ENCODE data around the gene LCE2A. TPM values are rescaled to one million over a fixed set of nuclear protein-coding genes. Genes with fewer than 3 reads are reported as not detected.
"Not testable (repeated sequence)": the region's sequence is repeated elsewhere in the genome, so short reads cannot be mapped to it uniquely, and the experiment has no call there.

Gene LCE2A
- total RNA-seq (2012; rRNA removed): not detected in 2 replicates

DNA sequence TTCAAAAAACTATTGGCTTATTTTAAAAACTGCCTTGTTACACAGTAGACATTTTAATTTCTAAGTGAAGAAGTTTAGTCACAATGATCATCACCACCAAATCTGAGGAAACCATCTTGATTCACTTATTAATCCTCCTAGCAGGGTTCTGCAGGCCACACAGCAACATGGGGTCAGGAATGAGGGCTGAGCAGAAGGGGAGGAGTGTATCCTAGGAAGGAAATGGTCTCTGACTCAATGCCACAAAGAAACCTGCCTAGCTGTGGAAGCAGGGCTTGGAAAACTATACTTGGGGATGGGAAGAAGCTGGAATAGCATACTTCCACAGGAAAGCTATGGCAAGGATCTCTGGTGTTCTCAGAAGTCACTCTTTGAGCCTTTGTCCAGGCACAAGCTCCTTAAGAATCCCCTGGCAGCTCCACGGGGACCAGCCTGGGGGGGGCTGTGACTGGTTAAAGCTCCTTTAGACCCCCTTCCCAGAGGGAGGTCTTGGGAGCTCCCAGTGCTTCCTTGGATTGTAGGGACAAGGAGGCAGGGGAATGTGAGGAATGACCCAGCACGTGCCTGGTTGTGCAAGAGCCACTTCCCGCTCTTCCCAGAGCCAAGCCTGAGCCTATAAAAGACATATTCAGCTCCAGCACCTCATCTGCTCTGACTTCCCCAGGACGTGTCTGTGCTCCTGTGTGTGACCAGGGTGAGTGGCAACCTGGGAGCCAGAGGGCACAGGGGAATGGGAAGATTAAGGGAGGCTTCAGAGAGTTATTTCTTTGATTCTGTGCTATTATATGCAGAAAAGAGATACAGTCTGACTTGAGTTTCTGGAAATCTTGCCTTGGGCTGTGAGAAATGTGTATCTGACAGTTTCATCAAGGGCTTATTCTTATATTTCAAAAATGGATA, at the start of gene LCE2A:
Gene LCE2A, plus strand, starts transcription at position 645 of the 900 bp plus-strand sequence. CDS start 557 bp downstream, outside the sequence.
- H3K4me2 ChIP-seq (ENCODE audit: low read length): no peak within 1 kb of the TSS
- no peak within 1 kb of the TSS for H3K9ac ChIP-seq (ENCODE audit: low read depth, low read length)
- no peaks in the 10 kb centered on the region for H3K36me3 ChIP-seq (ENCODE audit: insufficient read depth, low read length)
- H3K4me3 ChIP-seq (ENCODE audit: low read length): no peak within 1 kb of the TSS
- H3K4me1 ChIP-seq (ENCODE audit: control insufficient read depth, insufficient read depth, low read length): no peaks in the 10 kb centered on the region
- peaks cover 4% of the 10 kb centered on the region for H3K27me3 ChIP-seq (ENCODE audit: control insufficient read depth, insufficient read depth, low read length)
- H3K9me3 ChIP-seq (replicated peaks; ENCODE audit: low read length): no peaks in the 10 kb centered on the region

DNA sequence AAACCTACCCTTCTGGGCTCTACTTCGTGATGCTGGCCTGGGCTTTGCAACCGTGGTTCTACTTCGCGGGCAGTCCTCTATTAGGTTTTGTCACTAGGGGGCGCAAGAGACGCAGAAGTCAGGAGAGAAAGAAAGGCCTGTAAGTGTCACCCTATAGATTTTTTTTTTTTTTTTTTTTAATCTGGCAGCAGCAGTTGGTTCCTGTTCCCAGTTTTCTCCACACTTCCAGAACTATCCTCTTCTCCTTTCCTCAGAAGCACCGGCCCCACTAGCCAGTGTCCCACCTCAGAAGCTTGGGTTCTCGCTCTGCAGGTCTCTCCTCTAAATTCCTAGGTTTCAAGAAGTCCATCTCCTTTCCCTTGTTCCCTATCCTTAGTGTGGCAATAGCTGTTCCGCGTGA, 44.0 kb upstream of the LCE2A start:
- H3K27me3 ChIP-seq (ENCODE audit: control insufficient read depth, insufficient read depth, low read length): peaks cover 18% of the 10 kb centered on the region

DNA sequence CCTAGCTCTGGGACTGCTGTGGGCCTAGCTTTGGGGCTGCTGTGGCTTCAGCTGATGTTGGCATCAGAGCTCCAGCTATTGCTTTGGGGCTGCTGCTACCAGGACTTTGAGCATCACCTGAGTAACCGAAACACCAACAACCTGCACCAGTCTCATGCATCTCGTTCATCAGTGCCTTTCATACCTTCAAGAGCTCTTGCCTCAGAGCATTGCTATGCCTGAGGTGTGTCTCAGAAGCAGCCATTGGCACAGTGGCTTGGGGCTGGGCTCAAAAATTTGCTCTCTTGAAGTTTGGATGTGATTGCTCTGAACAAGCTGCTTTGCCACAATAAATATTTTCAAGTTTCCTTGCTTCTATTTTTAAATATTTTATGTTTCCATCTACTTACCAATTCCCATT, 41.7 kb upstream of the LCE2A start:
- Histone ChIP-seq H3K9ac (ENCODE audit: low read depth, low read length) (no peak overlapping the region), H3K4me2 (ENCODE audit: low read length) (no peak overlapping the region), H3K4me3 (ENCODE audit: low read length) (no peak overlapping the region), H3K27me3 (ENCODE audit: control insufficient read depth, insufficient read depth, low read length) (peaks cover 12% of the 10 kb centered on the region), H3K4me1 (ENCODE audit: control insufficient read depth, insufficient read depth, low read length) (no peaks in the 10 kb centered on the region), H3K9me3 (replicated peaks; ENCODE audit: low read length) (no peaks in the 10 kb centered on the region), H3K36me3 (ENCODE audit: insufficient read depth, low read length) (no peaks in the 10 kb centered on the region)

More for the DNA sequence above, 44.0 kb upstream of the LCE2A start:
- no peak overlapping the region for H3K9ac ChIP-seq (ENCODE audit: low read depth, low read length)
- no peaks in the 10 kb centered on the region for H3K4me1 ChIP-seq (ENCODE audit: control insufficient read depth, insufficient read depth, low read length)
- no peaks in the 10 kb centered on the region for H3K9me3 ChIP-seq (replicated peaks; ENCODE audit: low read length)
- no peaks in the 10 kb centered on the region for H3K36me3 ChIP-seq (ENCODE audit: insufficient read depth, low read length)
- no peak overlapping the region for H3K4me3 ChIP-seq (ENCODE audit: low read length)
- no peak overlapping the region for H3K4me2 ChIP-seq (ENCODE audit: low read length)

- Histone ChIP-seq H3K9ac (ENCODE audit: low read depth, low read length) (no peak overlapping the region), H3K9me3 (replicated peaks; ENCODE audit: low read length) (no peaks in the 10 kb centered on the region), H3K27me3 (ENCODE audit: control insufficient read depth, insufficient read depth, low read length) (peaks cover 8% of the 10 kb centered on the region), H3K4me2 (ENCODE audit: low read length) (no peak overlapping the region), H3K36me3 (ENCODE audit: insufficient read depth, low read length) (no peaks in the 10 kb centered on the region), H3K4me3 (ENCODE audit: low read length) (no peak overlapping the region), H3K4me1 (ENCODE audit: control insufficient read depth, insufficient read depth, low read length) (no peaks in the 10 kb centered on the region)
Observed at GRCh38 chr1:152657677-152658076, 40.5 kb upstream of the LCE2A start.

DNA sequence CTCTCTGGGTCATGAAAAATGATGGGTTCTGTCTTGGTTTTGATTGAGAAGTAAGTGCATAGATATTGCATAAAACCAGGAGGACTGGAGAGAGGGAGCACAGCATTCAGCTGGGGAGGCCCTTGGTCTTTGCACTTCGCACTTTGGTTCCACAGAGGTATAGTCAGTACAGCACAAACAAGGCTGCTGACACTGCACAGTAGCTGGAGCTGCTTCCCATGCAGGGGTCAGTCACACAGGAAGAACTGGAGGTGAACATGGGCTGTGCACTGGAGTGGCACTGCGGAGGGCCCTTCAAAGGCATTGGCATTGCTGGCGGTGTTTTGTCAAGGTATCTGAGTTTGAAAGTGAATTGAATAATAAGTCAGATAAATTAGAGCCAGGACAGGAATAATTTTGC, 39.5 kb upstream of the LCE2A start:
- H3K9me3 ChIP-seq (replicated peaks; ENCODE audit: low read length): no peaks in the 10 kb centered on the region
- H3K36me3 ChIP-seq (ENCODE audit: insufficient read depth, low read length): no peaks in the 10 kb centered on the region
- H3K4me1 ChIP-seq (ENCODE audit: control insufficient read depth, insufficient read depth, low read length): no peaks in the 10 kb centered on the region
- no peak overlapping the region for H3K4me3 ChIP-seq (ENCODE audit: low read length)
- no peak overlapping the region for H3K9ac ChIP-seq (ENCODE audit: low read depth, low read length)
- H3K4me2 ChIP-seq (ENCODE audit: low read length): no peak overlapping the region
- peaks cover 16% of the 10 kb centered on the region for H3K27me3 ChIP-seq (ENCODE audit: control insufficient read depth, insufficient read depth, low read length)

DNA sequence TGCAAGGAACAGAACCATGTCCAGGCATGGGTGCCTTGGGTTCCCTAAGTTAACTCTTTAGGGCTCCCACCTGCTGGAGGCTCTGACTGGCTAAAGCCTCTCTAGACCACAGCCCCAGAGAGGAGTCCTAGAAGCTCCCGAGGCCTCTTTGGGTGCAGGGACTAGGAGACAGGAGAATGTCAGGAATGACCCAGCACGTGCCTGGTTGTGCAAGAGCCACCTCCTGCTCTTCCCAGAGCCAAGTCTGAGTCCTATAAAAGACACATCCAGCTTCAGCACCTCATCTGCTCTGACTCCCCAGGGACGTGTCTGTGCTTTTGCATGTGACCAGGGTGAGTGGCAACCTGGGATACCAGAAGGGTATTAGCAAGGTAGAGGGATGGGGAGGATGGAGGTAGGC, 35.0 kb upstream of the LCE2A start, which contains the start of gene LCE2D:
Gene LCE2D, plus strand, starts transcription at position 283 of the 400 bp plus-strand sequence. CDS start 726 bp downstream, outside the sequence.
- H3K27me3 ChIP-seq (ENCODE audit: control insufficient read depth, insufficient read depth, low read length): peaks cover 17% of the 10 kb centered on the region
- H3K9ac ChIP-seq (ENCODE audit: low read depth, low read length): no peak within 1 kb of the TSS
- H3K9me3 ChIP-seq (replicated peaks; ENCODE audit: low read length): no peaks in the 10 kb centered on the region
- no peak within 1 kb of the TSS for H3K4me2 ChIP-seq (ENCODE audit: low read length)
- H3K36me3 ChIP-seq (ENCODE audit: insufficient read depth, low read length): no peaks in the 10 kb centered on the region
- H3K4me3 ChIP-seq (ENCODE audit: low read length): no peak within 1 kb of the TSS
- no peaks in the 10 kb centered on the region for H3K4me1 ChIP-seq (ENCODE audit: control insufficient read depth, insufficient read depth, low read length)

DNA sequence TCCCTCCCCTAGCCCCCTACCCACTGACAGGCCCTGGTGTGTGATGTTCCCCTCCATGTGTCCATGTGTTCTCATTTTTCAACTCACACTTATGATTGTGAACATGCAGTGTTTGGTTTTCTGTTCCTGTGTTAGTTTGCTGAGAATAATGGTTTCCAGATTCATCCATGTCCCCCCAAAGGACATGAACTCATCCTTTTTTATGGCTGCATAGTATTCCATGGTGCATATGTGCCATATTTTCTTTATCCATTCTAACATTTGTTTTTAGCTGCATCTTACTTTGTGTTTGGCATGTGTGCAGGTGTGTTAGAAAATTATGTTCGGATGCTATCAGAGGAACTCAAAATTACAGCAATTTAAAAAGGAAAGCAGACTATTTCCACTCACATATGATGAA, 32.0 kb upstream of the LCE2A start:
- H3K4me3 ChIP-seq (ENCODE audit: low read length); H3K27me3 ChIP-seq (ENCODE audit: control insufficient read depth, insufficient read depth, low read length); H3K36me3 ChIP-seq (ENCODE audit: insufficient read depth, low read length); H3K9me3 ChIP-seq (replicated peaks; ENCODE audit: low read length); H3K4me2 ChIP-seq (ENCODE audit: low read length); H3K4me1 ChIP-seq (ENCODE audit: control insufficient read depth, insufficient read depth, low read length); H3K9ac ChIP-seq (ENCODE audit: low read depth, low read length): not testable (repeated sequence)

DNA sequence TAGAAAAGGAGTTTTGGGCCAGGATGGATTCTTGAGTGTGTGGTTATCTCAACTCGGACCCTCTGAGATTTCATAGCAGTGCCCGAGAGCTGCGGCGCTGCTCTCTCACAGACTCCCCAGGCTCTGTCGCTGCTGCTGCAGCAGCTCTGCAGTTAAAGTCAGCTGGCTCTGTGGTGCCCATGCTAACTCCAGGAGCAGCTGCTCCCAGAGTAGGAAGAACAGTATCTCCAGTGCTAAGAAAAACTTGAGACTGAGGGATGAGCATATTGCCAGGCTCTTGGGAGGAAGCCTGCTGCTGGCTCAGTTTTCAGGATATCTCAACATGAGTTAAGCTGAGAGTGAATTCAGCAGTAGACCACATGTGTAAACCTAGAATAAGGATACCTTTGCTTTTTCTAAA, 30.5 kb upstream of the LCE2A start:
- Histone ChIP-seq H3K4me3 (ENCODE audit: low read length) (no peak overlapping the region), H3K9ac (ENCODE audit: low read depth, low read length) (no peak overlapping the region), H3K4me2 (ENCODE audit: low read length) (no peak overlapping the region), H3K9me3 (replicated peaks; ENCODE audit: low read length) (no peaks in the 10 kb centered on the region), H3K27me3 (ENCODE audit: control insufficient read depth, insufficient read depth, low read length) (peaks cover 8% of the 10 kb centered on the region), H3K4me1 (ENCODE audit: control insufficient read depth, insufficient read depth, low read length) (no peaks in the 10 kb centered on the region), H3K36me3 (ENCODE audit: insufficient read depth, low read length) (no peaks in the 10 kb centered on the region)

GRCh38 chr1:152673016-152673415, 25.1 kb upstream of the LCE2A start:
- H3K27me3 ChIP-seq (ENCODE audit: control insufficient read depth, insufficient read depth, low read length): no peaks in the 10 kb centered on the region
- no peak overlapping the region for H3K4me2 ChIP-seq (ENCODE audit: low read length)
- H3K4me1 ChIP-seq (ENCODE audit: control insufficient read depth, insufficient read depth, low read length): no peaks in the 10 kb centered on the region
- no peak overlapping the region for H3K4me3 ChIP-seq (ENCODE audit: low read length)
- no peaks in the 10 kb centered on the region for H3K9me3 ChIP-seq (replicated peaks; ENCODE audit: low read length)
- no peaks in the 10 kb centered on the region for H3K36me3 ChIP-seq (ENCODE audit: insufficient read depth, low read length)
- H3K9ac ChIP-seq (ENCODE audit: low read depth, low read length): no peak overlapping the region

- H3K9me3 ChIP-seq (replicated peaks; ENCODE audit: low read length); H3K4me2 ChIP-seq (ENCODE audit: low read length); H3K4me3 ChIP-seq (ENCODE audit: low read length); H3K36me3 ChIP-seq (ENCODE audit: insufficient read depth, low read length); H3K9ac ChIP-seq (ENCODE audit: low read depth, low read length); H3K4me1 ChIP-seq (ENCODE audit: control insufficient read depth, insufficient read depth, low read length): not testable (repeated sequence)
- H3K27me3 ChIP-seq (ENCODE audit: control insufficient read depth, insufficient read depth, low read length): peaks cover 16% of the 10 kb centered on the region
Observed at GRCh38 chr1:152674983-152675382, 23.2 kb upstream of the LCE2A start, which contains the start of gene LCE2C. Gene LCE2C (plus strand): TSS chr1:152675279. CDS start chr1:152676016, 737 bp downstream.

DNA sequence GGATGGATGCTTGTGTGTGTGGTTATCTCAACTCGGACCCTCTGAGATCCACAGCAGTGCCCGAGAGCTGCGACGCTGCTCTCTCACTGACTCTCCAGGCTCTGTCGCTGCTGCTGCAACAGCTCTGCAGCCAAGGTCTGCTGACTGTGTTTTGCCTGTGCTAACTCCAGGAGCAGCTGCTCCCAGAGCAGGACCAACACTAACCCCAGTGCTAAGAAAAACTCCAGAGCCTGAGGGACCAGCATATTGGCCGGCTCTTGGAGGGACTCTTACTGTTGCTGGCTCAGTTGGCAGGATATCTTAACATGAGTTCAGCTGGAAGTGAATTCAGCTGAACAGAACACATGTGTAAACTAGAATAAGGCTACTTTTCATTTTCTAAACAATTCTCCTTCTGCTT, 18.7 kb upstream of the LCE2A start:
- Histone ChIP-seq H3K4me2 (ENCODE audit: low read length) (no peak overlapping the region), H3K27me3 (ENCODE audit: control insufficient read depth, insufficient read depth, low read length) (peaks cover 20% of the 10 kb centered on the region), H3K4me1 (ENCODE audit: control insufficient read depth, insufficient read depth, low read length) (no peaks in the 10 kb centered on the region), H3K9ac (ENCODE audit: low read depth, low read length) (no peak overlapping the region), H3K9me3 (replicated peaks; ENCODE audit: low read length) (no peaks in the 10 kb centered on the region), H3K36me3 (ENCODE audit: insufficient read depth, low read length) (no peaks in the 10 kb centered on the region), H3K4me3 (ENCODE audit: low read length) (no peak overlapping the region)

- H3K4me1 ChIP-seq (ENCODE audit: control insufficient read depth, insufficient read depth, low read length): no peaks in the 10 kb centered on the region
- H3K4me2 ChIP-seq (ENCODE audit: low read length): no peak overlapping the region
- no peak overlapping the region for H3K4me3 ChIP-seq (ENCODE audit: low read length)
- H3K9ac ChIP-seq (ENCODE audit: low read depth, low read length): no peak overlapping the region
- H3K36me3 ChIP-seq (ENCODE audit: insufficient read depth, low read length): no peaks in the 10 kb centered on the region
- H3K27me3 ChIP-seq (ENCODE audit: control insufficient read depth, insufficient read depth, low read length): peaks cover 20% of the 10 kb centered on the region
- H3K9me3 ChIP-seq (replicated peaks; ENCODE audit: low read length): no peaks in the 10 kb centered on the region
Observed at GRCh38 chr1:152681616-152682015, 16.5 kb upstream of the LCE2A start.
